Fibroblast of villous mesenchyme (primary cell): ENCODE measurements around the gene NIN. TPM values are rescaled to one million over a fixed set of nuclear protein-coding genes. Genes with fewer than 3 reads are reported as not detected.

Experiments
- DNase-seq: peaks from one replicate; pipeline ENCODE4 v3.0.0-alpha.2; 2010; ENCODE audit warnings: low read depth
- H3K4me3 ChIP-seq: 2 replicates; pipeline ENCODE4 v1.5.1; 2011; ENCODE audit warnings: low read depth, mild to moderate bottlenecking, low read length
- CTCF ChIP-seq: IDR thresholded peaks from 2 replicates; pipeline ENCODE4 v1.5.1; 2012; ENCODE audit warnings: low read depth, mild to moderate bottlenecking, low read length; ENCODE audit not compliant: insufficient read depth
- small RNA-seq: library from RNA; depleted of rRNA; stranded (forward); fragments of <200 nt; gene quantifications from one replicate; pipeline ENCODE3, GENCODE V24; 2012
- total RNA-seq: library from RNA; depleted of rRNA; stranded (reverse); fragments of >200 nt; gene quantifications from 2 replicates; pipeline ENCODE4 v1.2.3, GENCODE V29; 2012

The NIN gene
- total RNA-seq, 1 donor = 29.8 TPM

GRCh38 chr14:50677527-50678063 lies 153.4 kb downstream of the NIN start:
- H3K4me3 ChIP-seq = no peak overlapping the region
- TF ChIP-seq CTCF = no peak
- peak; percentile 37 for DNase-seq

- no peak for TF ChIP-seq CTCF
- no peak overlapping the region for H3K4me3 ChIP-seq
- DNase-seq = no peak
Measured at GRCh38 chr14:50676814-50677516, 154.0 kb downstream of the NIN start.

GRCh38 chr14:50675597-50675996 lies 155.4 kb downstream of the NIN start:
- no peak for TF ChIP-seq CTCF
- no peak overlapping the region for H3K4me3 ChIP-seq
- no peak for DNase-seq

GRCh38 chr14:50670866-50671256 lies 160.1 kb downstream of the NIN start:
- H3K4me3 ChIP-seq = no peak overlapping the region
- TF ChIP-seq CTCF = no peak
- DNase-seq = no peak

- no peak for TF ChIP-seq CTCF
- DNase-seq = no peak
Measured at GRCh38 chr14:50670196-50670865, 160.6 kb downstream of the NIN start.

More at GRCh38 chr14:50670196-50670865, 160.6 kb downstream of the NIN start:
- H3K4me3 ChIP-seq = no peak overlapping the region

Small RNAs within 50 kb of the gene (small RNA-seq; reads per million reads assigned to genes)
- not detected for gene RF00593

Other genes starting within 250 kb of the NIN start
- gene SAV1, start 162.9 kb downstream of the NIN start, total RNA-seq = 33.8 and 53.5 TPM in 2 replicates
- gene ABHD12B, start 40.9 kb upstream of the NIN start, total RNA-seq = not detected in 2 replicates
- gene PYGL, start 113.3 kb upstream of the NIN start, total RNA-seq = 47.7 and 82.5 TPM in 2 replicates